ENCODE measurements around the gene HSPA5. TPM values are rescaled to one million over a fixed set of nuclear protein-coding genes. Genes with fewer than 3 reads are reported as not detected.

The HSPA5 gene
- total RNA-seq, 4 donors from 2014 or later: 57.7 to 88.3 (median 68.7) TPM

- Histone ChIP-seq H3K36me3 (peaks cover 6 to 14% (median 8%) of the 10 kb centered on the region in 4 donors), H3K27me3 (no peaks in the 10 kb centered on the region), H3K4me1 (peaks cover 16 to 24% (median 22%) of the 10 kb centered on the region in 4 donors), H3K4me3 (no peak overlapping the region), H3K27ac (replicated peaks in 1 of 4) (no peak overlapping the region), H3K9me3 (no peaks in the 10 kb centered on the region)
- WGBS: 94% methylated on average over 15 of the region's 15 CpGs
- intact Hi-C loops (cut with DNase I): loop anchor here (5.0 to 10.0 kb wide), 2 partner anchors 102 to 121 kb away; partner anchors contain the start of gene SCAI
- TF ChIP-seq CTCF (IDR thresholded peaks at IDR 0.05): no peak
- TF ChIP-seq POLR2A (IDR thresholded peaks at IDR 0.05; ENCODE audit: low read depth): no peak
- TF ChIP-seq EP300 (IDR thresholded peaks at IDR 0.05): no peak
- no peak for TF ChIP-seq POLR2AphosphoS5 (IDR thresholded peaks at IDR 0.05)
- DNase-seq (ENCODE audit: extremely low spot score): no peak
These were observed 2.7 kb upstream of the HSPA5 start for GRCh38 chr9:125243792-125244260.

GRCh38 chr9:125241863-125242739 lies 958 bp upstream of the HSPA5 start:
- Histone ChIP-seq H3K27me3 (no peaks in the 10 kb centered on the region), H3K9me3 (no peaks in the 10 kb centered on the region), H3K4me1 (peaks cover 33 to 42% (median 39%) of the 10 kb centered on the region in 4 donors), H3K27ac (replicated peaks in 1 of 4) (peak overlapping the region; percentile 95 to 96 (median 95)), H3K36me3 (peaks cover 22 to 31% (median 25%) of the 10 kb centered on the region in 4 donors), H3K4me3 (peak overlapping the region; percentile 84 to 86 (median 85))
- peak; percentile 92 for DNase-seq (ENCODE audit: extremely low spot score)
- WGBS: 21% methylated on average over 27 of the region's 27 CpGs
- intact Hi-C loops (cut with DNase I): loop anchor here (2.0 to 10.0 kb wide), 3 partner anchors 41 to 123 kb away; partner anchors contain the start of genes RABEPK and SCAI
- TF ChIP-seq CTCF (IDR thresholded peaks at IDR 0.05) (no peak), POLR2A (IDR thresholded peaks at IDR 0.05; ENCODE audit: low read depth) (no peak), POLR2AphosphoS5 (IDR thresholded peaks at IDR 0.05) (no peak), EP300 (IDR thresholded peaks at IDR 0.05) (no peak)

- peak overlapping the region; percentile 93 to 95 (median 94) for H3K27ac ChIP-seq (replicated peaks in 1 of 4)
- H3K27me3 ChIP-seq: no peaks in the 10 kb centered on the region
- WGBS: under 1% methylated on average over 24 of the region's 33 CpGs
- DNase-seq (ENCODE audit: extremely low spot score): no peak
- H3K36me3 ChIP-seq: peaks cover 29 to 46% (median 37%) of the 10 kb centered on the region in 4 donors
- intact Hi-C loops (cut with DNase I): loop anchor here (2.0 to 10.0 kb wide), 3 partner anchors 40 to 124 kb away; partner anchors contain the start of genes RABEPK and SCAI
- H3K9me3 ChIP-seq: no peaks in the 10 kb centered on the region
- TF ChIP-seq CTCF (IDR thresholded peaks at IDR 0.05) (no peak), POLR2A (IDR thresholded peaks at IDR 0.05; ENCODE audit: low read depth) (no peak), EP300 (IDR thresholded peaks at IDR 0.05) (no peak), POLR2AphosphoS5 (IDR thresholded peaks at IDR 0.05) (no peak)
- H3K4me1 ChIP-seq: peaks cover 48 to 56% (median 54%) of the 10 kb centered on the region in 4 donors
- H3K4me3 ChIP-seq: peak overlapping the region; percentile 84 to 86 (median 85)
These were observed 519 bp downstream of the HSPA5 start for GRCh38 chr9:125240649-125240999.

GRCh38 chr9:125239631-125240597 lies 1.2 kb downstream of the HSPA5 start:
- DNase-seq (ENCODE audit: extremely low spot score): no peak
- H3K27ac ChIP-seq (replicated peaks in 1 of 4): peak overlapping the region; percentile 93 to 95 (median 94)
- 15% methylated on average over 8 of the region's 8 CpGs for WGBS
- H3K4me1 ChIP-seq: peaks cover 55 to 63% (median 61%) of the 10 kb centered on the region in 4 donors
- no peaks in the 10 kb centered on the region for H3K9me3 ChIP-seq
- H3K4me3 ChIP-seq: peak overlapping the region; percentile 84 to 86 (median 85)
- TF ChIP-seq EP300 (IDR thresholded peaks at IDR 0.05): no peak
- TF ChIP-seq POLR2A (IDR thresholded peaks at IDR 0.05; ENCODE audit: low read depth): no peak
- TF ChIP-seq CTCF (IDR thresholded peaks at IDR 0.05): no peak
- TF ChIP-seq POLR2AphosphoS5 (IDR thresholded peaks at IDR 0.05): no peak
- H3K36me3 ChIP-seq: peaks cover 36 to 53% (median 42%) of the 10 kb centered on the region in 4 donors
- no peaks in the 10 kb centered on the region for H3K27me3 ChIP-seq
- intact Hi-C loops (cut with DNase I): loop anchor here (2.0 to 10.0 kb wide), 3 partner anchors 39 to 125 kb away; partner anchors contain the start of genes RABEPK and SCAI
